ENCODE measurements around the gene CIRBP. TPM values are rescaled to one million over a fixed set of nuclear protein-coding genes. Genes with fewer than 3 reads are reported as not detected.
"Not testable (repeated sequence)": the region's sequence is repeated elsewhere in the genome, so short reads cannot be mapped to it uniquely, and the experiment has no call there.

Gene CIRBP
- total and polyA plus RNA-seq, 2 of the 13 experiments (the other 11 are each of a cell fraction or from before 2014, with no cell fraction given) = 133 to 140 TPM

- peak; percentile 13; the same call in 1 of the 2 replicates for TF ChIP-seq SKIL (CRISPR knock-in tag; IDR thresholded peaks at IDR 0.05; ENCODE audit: borderline replicate concordance)
- 0 out of 2 replicates have a peak, but pooled peaks have one; percentile 35 for TF ChIP-seq ZNF326 (CRISPR knock-in tag; IDR thresholded peaks at IDR 0.05; ENCODE audit: borderline replicate concordance)
- TF ChIP-seq ZNF574 (CRISPR knock-in tag; IDR thresholded peaks at IDR 0.05) = peak; percentile 30; the same call in 1 of the 2 replicates
- TF ChIP-seq TEAD3 (CRISPR knock-in tag; optimal IDR thresholded peaks at IDR 0.05; ENCODE audit: borderline replicate concordance) = peak; percentile 18
- not testable (repeated sequence) for TF ChIP-seq MAZ (IDR thresholded peaks at IDR 0.05; ENCODE audit: borderline replicate concordance, low read depth, low read length); FOXP1 (IDR thresholded peaks at IDR 0.05)
- TF ChIP-seq MAZ (CRISPR knock-in tag; IDR thresholded peaks at IDR 0.05; ENCODE audit: low read depth) = peak; percentile 6; the same call in 1 of the 2 replicates
- peak; percentile 83 for TF ChIP-seq RXRB (CRISPR knock-in tag; IDR thresholded peaks at IDR 0.05; ENCODE audit: borderline replicate concordance)
- TF ChIP-seq MXD3 (CRISPR knock-in tag; IDR thresholded peaks at IDR 0.05) = 0 out of 2 replicates have a peak, but pooled peaks have one; percentile 39
- TF ChIP-seq DPF2 (CRISPR knock-in tag; IDR thresholded peaks at IDR 0.05; ENCODE audit: borderline replicate concordance, low read depth) = peak; percentile 31; the same call in 1 of the 2 replicates
- peak; percentile 14 for TF ChIP-seq PHF5A (CRISPR knock-in tag; IDR thresholded peaks at IDR 0.05; ENCODE audit: low read depth, unreplicated experiment)
- peak; percentile 93 for TF ChIP-seq ZNF362 (CRISPR knock-in tag; IDR thresholded peaks at IDR 0.05; ENCODE audit: borderline replicate concordance)
- TF ChIP-seq FOXP1 (CRISPR knock-in tag; IDR thresholded peaks at IDR 0.05) = peak; percentile 36; the same call in 1 of the 2 replicates
- TF ChIP-seq ZNF772 (CRISPR knock-in tag; IDR thresholded peaks at IDR 0.05) = peak; percentile 29; the same call in 1 of the 2 replicates
- TF ChIP-seq NFIC (IDR thresholded peaks at IDR 0.05; ENCODE audit: low read length) = peak; percentile 64; the same call in 1 of the 2 replicates
- peak; percentile 23; the same call in 1 of the 2 replicates for TF ChIP-seq THAP11 (CRISPR knock-in tag; IDR thresholded peaks at IDR 0.05)
Observed at GRCh38 chr19:1246265-1247087, 22.7 kb upstream of the CIRBP start (continued).

All from HepG2 (cell line).